GM23338 (cell line): ENCODE results near the gene PLEKHM2. TPM values are rescaled to one million over a fixed set of nuclear protein-coding genes. Genes with fewer than 3 reads are reported as not detected.

ENCODE experiments used
- ATAC-seq: fragments of 200-7000 bp; cut with Tn5 transposase; 3 replicates; pipeline ENCODE4 v1.9.1; 2020
- DNase-seq: peaks from one replicate; pipeline ENCODE4 v3.0.0-alpha.2; 2015; ENCODE audit warnings: low spot score
- H2AFZ ChIP-seq: fragments of 200-600 bp; sonication (generic); 2 replicates; pipeline ENCODE4 v1.8.0; 2016; ENCODE audit warnings: antibody characterized with exemption, mild to moderate bottlenecking, moderate library complexity
- H3F3A ChIP-seq: fragments of 200-600 bp; sonication (generic); replicated peaks from 2 replicates; pipeline ENCODE4 v1.8.0; 2017; ENCODE audit warnings: antibody characterized with exemption, mixed run types, low read depth
- H3K27ac ChIP-seq: fragments of 200-600 bp; sonication (generic); 2 replicates; pipeline ENCODE4 v1.6.1; 2016; ENCODE audit warnings: low read depth
- H3K27me3 ChIP-seq: fragments of 200-600 bp; sonication (generic); 2 replicates; pipeline ENCODE4 v1.8.0; 2016; ENCODE audit warnings: mild to moderate bottlenecking, mixed run types, moderate library complexity; ENCODE audit not compliant: insufficient read depth
- H3K36me3 ChIP-seq: fragments of 200-600 bp; sonication (generic); 2 replicates; pipeline ENCODE4 v1.8.0; 2016; ENCODE audit warnings: mild to moderate bottlenecking; ENCODE audit not compliant: insufficient read depth
- H3K4me1 ChIP-seq: fragments of 200-600 bp; sonication (generic); 2 replicates; pipeline ENCODE4 v1.8.0; 2016; ENCODE audit warnings: mild to moderate bottlenecking, moderate library complexity; ENCODE audit not compliant: insufficient read depth
- H3K4me2 ChIP-seq: fragments of 200-600 bp; sonication (generic); 2 replicates; pipeline ENCODE4 v1.7.1; 2017; ENCODE audit warnings: mixed run types
- H3K4me3 ChIP-seq: fragments of 200-600 bp; sonication (generic); 2 replicates; pipeline ENCODE4 v1.6.1; 2016; ENCODE audit warnings: mixed run types
- H3K79me2 ChIP-seq: fragments of 200-600 bp; sonication (generic); replicated peaks from 2 replicates; pipeline ENCODE4 v1.8.0; 2017; ENCODE audit warnings: mild to moderate bottlenecking; ENCODE audit not compliant: insufficient read depth
- H3K9me2 ChIP-seq: fragments of 200-600 bp; sonication (generic); 2 replicates; pipeline ENCODE4 v1.8.0; 2017; ENCODE audit not compliant: insufficient read depth
- H4K20me1 ChIP-seq: fragments of 200-600 bp; sonication (generic); replicated peaks from 2 replicates; pipeline ENCODE4 v1.8.0; 2017; ENCODE audit warnings: mild to moderate bottlenecking; ENCODE audit not compliant: insufficient read depth
- H3K27ac Mint-ChIP-seq: 2 replicates; pipeline ENCODE4 v1.8.0; 2020; ENCODE audit warnings: inconsistent platforms, mild to moderate bottlenecking, moderate library complexity, mixed read lengths
- H3K27me3 Mint-ChIP-seq: 3 replicates; pipeline ENCODE4 v1.8.0; 2022; ENCODE audit warnings: low read depth, mild to moderate bottlenecking, moderate library complexity, mixed read lengths, inconsistent platforms; ENCODE audit not compliant: insufficient read depth, poor library complexity
- H3K36me3 Mint-ChIP-seq: 3 replicates; pipeline ENCODE4 v1.8.0; 2021; ENCODE audit warnings: low read depth, mild to moderate bottlenecking, inconsistent platforms, moderate library complexity, mixed read lengths
- H3K4me1 Mint-ChIP-seq: 3 replicates; pipeline ENCODE4 v1.8.0; 2020; ENCODE audit warnings: mild to moderate bottlenecking, inconsistent platforms, mixed read lengths
- H3K4me3 Mint-ChIP-seq: 3 replicates; pipeline ENCODE4 v1.8.0; 2021; ENCODE audit warnings: moderate library complexity, mild to moderate bottlenecking, inconsistent platforms, mixed read lengths
- H3K9me3 Mint-ChIP-seq: 3 replicates; pipeline ENCODE4 v1.8.0; 2020; ENCODE audit warnings: moderate library complexity, mild to moderate bottlenecking, inconsistent platforms, mixed read lengths
- NANOG ChIP-seq: IDR thresholded peaks from 2 replicates; pipeline ENCODE4 v1.6.1; 2016; ENCODE audit warnings: antibody characterized with exemption, borderline replicate concordance
- POLR2AphosphoS5 ChIP-seq: IDR thresholded peaks from 2 replicates; pipeline ENCODE4 v1.6.1; 2016; ENCODE audit warnings: antibody characterized with exemption, low read depth
- STAT1 ChIP-seq: IDR thresholded peaks from one replicate; pipeline ENCODE4 v1.6.1; 2016; ENCODE audit warnings: antibody characterized with exemption; ENCODE audit not compliant: unreplicated experiment
- polyA plus RNA-seq: library from polyadenylated mRNA; unstranded; fragments of >200 nt; fragmentation: Nextera tagmentation; extraction: Ambion mirVana; gene quantifications from 2 replicates; pipeline ENCODE4 v1.2.1, GENCODE V29; 2016
- total RNA-seq: library from RNA; depleted of rRNA; stranded (reverse); fragments of >200 nt; shearing (Covaris generic); gene quantifications from 2 replicates; pipeline ENCODE4 v1.2.3, GENCODE V29; 2014
- TF ChIP-seq, protein P1 (sequence below): fragments of 250-450 bp; sonication (Bioruptor Pico); IDR thresholded peaks from 2 replicates; pipeline ENCODE4 v1.5.0; 2020; ENCODE audit warnings: mild to moderate bottlenecking, moderate library complexity
- TF ChIP-seq, protein P2 (sequence below), 2 experiments: fragments of 200-600 bp in 1 of 2; sonication (generic) in 1 of 2; conservative IDR thresholded peaks; 2 replicates each; pipeline versions ENCODE4 v1.5.1 to v1.6.1; 2016 to 2017; ENCODE audit warnings: antibody characterized with exemption in 2 of 2, low read depth in 2 of 2, mild to moderate bottlenecking in 2 of 2, moderate library complexity in 1 of 2
- TF ChIP-seq, protein P3 (sequence below): IDR thresholded peaks from one replicate; pipeline ENCODE4 v1.6.1; 2018; ENCODE audit warnings: antibody characterized with exemption; ENCODE audit not compliant: unreplicated experiment

The PLEKHM2 gene
- total and polyA plus RNA-seq, 2 experiments from 2014 or later: 11.2 to 40.0 TPM

DNA sequence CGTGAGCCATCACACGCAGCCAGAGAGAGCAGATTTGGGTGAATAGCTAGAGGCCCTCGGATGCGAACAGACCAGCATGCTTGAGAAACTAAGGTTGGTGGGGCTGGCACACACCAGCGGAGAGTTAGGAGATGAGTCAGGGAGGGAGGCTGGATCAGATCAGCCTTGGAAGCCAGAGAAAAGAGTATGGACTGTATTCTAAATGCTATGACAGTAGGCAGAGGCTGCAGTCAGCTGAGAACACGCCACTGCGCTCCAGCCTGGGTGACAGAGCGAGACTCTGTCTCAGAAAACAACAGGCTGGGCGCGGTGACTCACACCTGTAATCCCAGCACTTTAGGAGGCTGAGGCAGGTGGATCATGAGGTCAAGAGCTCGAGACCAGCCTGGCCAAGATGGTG, 4.0 kb upstream of the PLEKHM2 start (continued):
- TF ChIP-seq, protein P1, sequence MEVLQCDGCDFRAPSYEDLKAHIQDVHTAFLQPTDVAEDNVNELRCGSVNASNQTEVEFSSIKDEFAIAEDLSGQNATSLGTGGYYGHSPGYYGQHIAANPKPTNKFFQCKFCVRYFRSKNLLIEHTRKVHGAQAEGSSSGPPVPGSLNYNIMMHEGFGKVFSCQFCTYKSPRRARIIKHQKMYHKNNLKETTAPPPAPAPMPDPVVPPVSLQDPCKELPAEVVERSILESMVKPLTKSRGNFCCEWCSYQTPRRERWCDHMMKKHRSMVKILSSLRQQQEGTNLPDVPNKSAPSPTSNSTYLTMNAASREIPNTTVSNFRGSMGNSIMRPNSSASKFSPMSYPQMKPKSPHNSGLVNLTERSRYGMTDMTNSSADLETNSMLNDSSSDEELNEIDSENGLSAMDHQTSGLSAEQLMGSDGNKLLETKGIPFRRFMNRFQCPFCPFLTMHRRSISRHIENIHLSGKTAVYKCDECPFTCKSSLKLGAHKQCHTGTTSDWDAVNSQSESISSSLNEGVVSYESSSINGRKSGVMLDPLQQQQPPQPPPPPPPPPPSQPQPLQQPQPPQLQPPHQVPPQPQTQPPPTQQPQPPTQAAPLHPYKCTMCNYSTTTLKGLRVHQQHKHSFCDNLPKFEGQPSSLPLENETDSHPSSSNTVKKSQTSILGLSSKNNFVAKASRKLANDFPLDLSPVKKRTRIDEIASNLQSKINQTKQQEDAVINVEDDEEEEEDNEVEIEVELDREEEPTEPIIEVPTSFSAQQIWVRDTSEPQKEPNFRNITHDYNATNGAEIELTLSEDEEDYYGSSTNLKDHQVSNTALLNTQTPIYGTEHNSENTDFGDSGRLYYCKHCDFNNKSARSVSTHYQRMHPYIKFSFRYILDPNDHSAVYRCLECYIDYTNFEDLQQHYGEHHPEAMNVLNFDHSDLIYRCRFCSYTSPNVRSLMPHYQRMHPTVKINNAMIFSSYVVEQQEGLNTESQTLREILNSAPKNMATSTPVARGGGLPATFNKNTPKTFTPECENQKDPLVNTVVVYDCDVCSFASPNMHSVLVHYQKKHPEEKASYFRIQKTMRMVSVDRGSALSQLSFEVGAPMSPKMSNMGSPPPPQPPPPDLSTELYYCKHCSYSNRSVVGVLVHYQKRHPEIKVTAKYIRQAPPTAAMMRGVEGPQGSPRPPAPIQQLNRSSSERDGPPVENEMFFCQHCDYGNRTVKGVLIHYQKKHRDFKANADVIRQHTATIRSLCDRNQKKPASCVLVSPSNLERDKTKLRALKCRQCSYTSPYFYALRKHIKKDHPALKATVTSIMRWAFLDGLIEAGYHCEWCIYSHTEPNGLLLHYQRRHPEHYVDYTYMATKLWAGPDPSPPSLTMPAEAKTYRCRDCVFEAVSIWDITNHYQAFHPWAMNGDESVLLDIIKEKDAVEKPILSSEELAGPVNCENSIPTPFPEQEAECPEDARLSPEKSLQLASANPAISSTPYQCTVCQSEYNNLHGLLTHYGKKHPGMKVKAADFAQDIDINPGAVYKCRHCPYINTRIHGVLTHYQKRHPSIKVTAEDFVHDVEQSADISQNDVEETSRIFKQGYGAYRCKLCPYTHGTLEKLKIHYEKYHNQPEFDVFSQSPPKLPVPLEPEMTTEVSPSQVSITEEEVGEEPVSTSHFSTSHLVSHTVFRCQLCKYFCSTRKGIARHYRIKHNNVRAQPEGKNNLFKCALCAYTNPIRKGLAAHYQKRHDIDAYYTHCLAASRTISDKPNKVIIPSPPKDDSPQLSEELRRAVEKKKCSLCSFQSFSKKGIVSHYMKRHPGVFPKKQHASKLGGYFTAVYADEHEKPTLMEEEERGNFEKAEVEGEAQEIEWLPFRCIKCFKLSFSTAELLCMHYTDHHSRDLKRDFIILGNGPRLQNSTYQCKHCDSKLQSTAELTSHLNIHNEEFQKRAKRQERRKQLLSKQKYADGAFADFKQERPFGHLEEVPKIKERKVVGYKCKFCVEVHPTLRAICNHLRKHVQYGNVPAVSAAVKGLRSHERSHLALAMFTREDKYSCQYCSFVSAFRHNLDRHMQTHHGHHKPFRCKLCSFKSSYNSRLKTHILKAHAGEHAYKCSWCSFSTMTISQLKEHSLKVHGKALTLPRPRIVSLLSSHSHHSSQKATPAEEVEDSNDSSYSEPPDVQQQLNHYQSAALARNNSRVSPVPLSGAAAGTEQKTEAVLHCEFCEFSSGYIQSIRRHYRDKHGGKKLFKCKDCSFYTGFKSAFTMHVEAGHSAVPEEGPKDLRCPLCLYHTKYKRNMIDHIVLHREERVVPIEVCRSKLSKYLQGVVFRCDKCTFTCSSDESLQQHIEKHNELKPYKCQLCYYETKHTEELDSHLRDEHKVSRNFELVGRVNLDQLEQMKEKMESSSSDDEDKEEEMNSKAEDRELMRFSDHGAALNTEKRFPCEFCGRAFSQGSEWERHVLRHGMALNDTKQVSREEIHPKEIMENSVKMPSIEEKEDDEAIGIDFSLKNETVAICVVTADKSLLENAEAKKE (CRISPR knock-in tag): no peak

DNA sequence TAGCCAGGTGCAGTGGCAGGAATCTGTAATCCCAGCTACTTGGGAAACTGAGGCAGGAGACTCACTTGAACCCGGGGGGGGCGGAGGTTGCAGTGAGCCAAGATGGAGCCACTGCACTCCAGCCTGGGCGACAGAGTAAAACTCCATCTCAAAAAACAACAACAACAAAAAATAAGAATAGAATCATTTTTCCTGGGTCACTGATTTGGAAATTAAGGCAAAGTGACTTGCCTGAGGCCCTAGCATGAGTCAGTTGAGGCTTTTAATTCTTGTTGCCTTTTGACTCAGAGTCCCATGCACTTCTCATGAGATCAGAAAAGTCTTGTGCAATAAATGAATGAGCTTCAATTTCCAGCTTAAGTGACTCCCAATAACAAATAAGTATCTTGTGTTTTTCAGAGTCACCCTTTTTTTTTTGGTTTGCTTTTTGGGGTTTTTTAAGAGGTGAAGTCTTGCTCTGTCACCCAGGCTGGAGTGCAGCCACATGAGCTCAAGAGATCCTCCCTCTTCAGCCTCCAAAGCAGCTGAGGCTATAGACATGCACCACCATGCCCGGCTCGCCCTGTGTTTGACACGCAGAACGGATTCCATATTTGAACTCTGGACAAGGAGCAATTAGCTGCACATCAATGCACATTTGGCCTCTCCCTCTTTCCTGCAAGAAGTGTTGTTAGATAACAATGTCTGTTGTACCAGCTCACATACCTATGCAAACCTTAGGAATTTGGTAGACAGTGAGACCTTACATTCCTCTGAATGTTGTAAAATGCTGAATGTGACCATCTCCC, 3.4 kb upstream of the PLEKHM2 start:
- ATAC-seq: no peak

More for the DNA sequence above, 3.4 kb upstream of the PLEKHM2 start:
- Mint-ChIP-seq H3K27ac (no peak overlapping the region), H3K27me3 (peaks cover 8% of the 10 kb centered on the region), H3K4me1 (peaks cover 18% of the 10 kb centered on the region), H3K36me3 (peaks cover 7% of the 10 kb centered on the region; the same call in 1 of the 3 replicates), H3K9me3 (peaks cover 19% of the 10 kb centered on the region), H3K4me3 (no peak overlapping the region)
- TF ChIP-seq, protein P2, sequence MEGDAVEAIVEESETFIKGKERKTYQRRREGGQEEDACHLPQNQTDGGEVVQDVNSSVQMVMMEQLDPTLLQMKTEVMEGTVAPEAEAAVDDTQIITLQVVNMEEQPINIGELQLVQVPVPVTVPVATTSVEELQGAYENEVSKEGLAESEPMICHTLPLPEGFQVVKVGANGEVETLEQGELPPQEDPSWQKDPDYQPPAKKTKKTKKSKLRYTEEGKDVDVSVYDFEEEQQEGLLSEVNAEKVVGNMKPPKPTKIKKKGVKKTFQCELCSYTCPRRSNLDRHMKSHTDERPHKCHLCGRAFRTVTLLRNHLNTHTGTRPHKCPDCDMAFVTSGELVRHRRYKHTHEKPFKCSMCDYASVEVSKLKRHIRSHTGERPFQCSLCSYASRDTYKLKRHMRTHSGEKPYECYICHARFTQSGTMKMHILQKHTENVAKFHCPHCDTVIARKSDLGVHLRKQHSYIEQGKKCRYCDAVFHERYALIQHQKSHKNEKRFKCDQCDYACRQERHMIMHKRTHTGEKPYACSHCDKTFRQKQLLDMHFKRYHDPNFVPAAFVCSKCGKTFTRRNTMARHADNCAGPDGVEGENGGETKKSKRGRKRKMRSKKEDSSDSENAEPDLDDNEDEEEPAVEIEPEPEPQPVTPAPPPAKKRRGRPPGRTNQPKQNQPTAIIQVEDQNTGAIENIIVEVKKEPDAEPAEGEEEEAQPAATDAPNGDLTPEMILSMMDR (conservative IDR thresholded peaks at IDR 0.05; ENCODE audit: low read depth in 2 of 2): no peak
- TF ChIP-seq POLR2AphosphoS5 (no peak), NANOG (no peak), STAT1 (no peak)
- TF ChIP-seq, protein P3, sequence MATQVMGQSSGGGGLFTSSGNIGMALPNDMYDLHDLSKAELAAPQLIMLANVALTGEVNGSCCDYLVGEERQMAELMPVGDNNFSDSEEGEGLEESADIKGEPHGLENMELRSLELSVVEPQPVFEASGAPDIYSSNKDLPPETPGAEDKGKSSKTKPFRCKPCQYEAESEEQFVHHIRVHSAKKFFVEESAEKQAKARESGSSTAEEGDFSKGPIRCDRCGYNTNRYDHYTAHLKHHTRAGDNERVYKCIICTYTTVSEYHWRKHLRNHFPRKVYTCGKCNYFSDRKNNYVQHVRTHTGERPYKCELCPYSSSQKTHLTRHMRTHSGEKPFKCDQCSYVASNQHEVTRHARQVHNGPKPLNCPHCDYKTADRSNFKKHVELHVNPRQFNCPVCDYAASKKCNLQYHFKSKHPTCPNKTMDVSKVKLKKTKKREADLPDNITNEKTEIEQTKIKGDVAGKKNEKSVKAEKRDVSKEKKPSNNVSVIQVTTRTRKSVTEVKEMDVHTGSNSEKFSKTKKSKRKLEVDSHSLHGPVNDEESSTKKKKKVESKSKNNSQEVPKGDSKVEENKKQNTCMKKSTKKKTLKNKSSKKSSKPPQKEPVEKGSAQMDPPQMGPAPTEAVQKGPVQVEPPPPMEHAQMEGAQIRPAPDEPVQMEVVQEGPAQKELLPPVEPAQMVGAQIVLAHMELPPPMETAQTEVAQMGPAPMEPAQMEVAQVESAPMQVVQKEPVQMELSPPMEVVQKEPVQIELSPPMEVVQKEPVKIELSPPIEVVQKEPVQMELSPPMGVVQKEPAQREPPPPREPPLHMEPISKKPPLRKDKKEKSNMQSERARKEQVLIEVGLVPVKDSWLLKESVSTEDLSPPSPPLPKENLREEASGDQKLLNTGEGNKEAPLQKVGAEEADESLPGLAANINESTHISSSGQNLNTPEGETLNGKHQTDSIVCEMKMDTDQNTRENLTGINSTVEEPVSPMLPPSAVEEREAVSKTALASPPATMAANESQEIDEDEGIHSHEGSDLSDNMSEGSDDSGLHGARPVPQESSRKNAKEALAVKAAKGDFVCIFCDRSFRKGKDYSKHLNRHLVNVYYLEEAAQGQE: no peak
- Histone ChIP-seq H3K27ac (0 out of 2 replicates have a peak overlapping the region, but pooled peaks have one; percentile 39), H3K27me3 (no peaks in the 10 kb centered on the region), H4K20me1 (no peaks in the 10 kb centered on the region), H3K79me2 (peaks cover 10% of the 10 kb centered on the region), H3K4me3 (no peak overlapping the region), H2AFZ (no peak overlapping the region), H3F3A (0 out of 2 replicates have a peak, but pooled peaks cover 7% of the 10 kb centered on the region), H3K9me2 (no peaks in the 10 kb centered on the region), H3K4me2 (no peak overlapping the region), H3K4me1 (peaks cover 9% of the 10 kb centered on the region), H3K36me3 (no peaks in the 10 kb centered on the region)
- DNase-seq: peak; percentile 51
